MM.1S (cell line): ENCODE measurements around the gene PIK3R5.

Experiments
- CTCF ChIP-seq: fragments of 300-600 bp; sonication (generic); IDR thresholded peaks from 2 replicates; pipeline ENCODE4 v1.5.1; 2016; ENCODE audit warnings: antibody characterized with exemption, low read length, mixed read lengths
- EZH2 ChIP-seq: fragments of 300-600 bp; sonication (generic); optimal IDR thresholded peaks from 2 replicates; pipeline ENCODE3; 2017; ENCODE audit warnings: low read depth, mild to moderate bottlenecking, antibody characterized with exemption, low read length, mixed read lengths
- EZH2phosphoT487 ChIP-seq: fragments of 300-600 bp; sonication (generic); IDR thresholded peaks from 2 replicates; pipeline ENCODE4 v1.6.1; 2018; ENCODE audit warnings: antibody characterized with exemption, low read length

- TF ChIP-seq CTCF = no peak
- TF ChIP-seq EZH2 = no peak
- TF ChIP-seq EZH2phosphoT487 = no peak
These were observed 117.6 kb downstream of the PIK3R5 start for GRCh38 chr17:8847891-8848290.
